ENCODE data around the gene LMBR1.
"Not testable (repeated sequence)": the region's sequence is repeated elsewhere in the genome, so short reads cannot be mapped to it uniquely, and the experiment has no call there.

LMBR1 gene

GRCh38 chr7:156845379-156846101 lies 47.4 kb downstream of the LMBR1 start:
- DNase-seq (ENCODE audit: low read depth in 3 of 3) = no peak

- not testable (repeated sequence) for DNase-seq (ENCODE audit: low read depth in 3 of 3)
Observed at GRCh38 chr7:156843582-156843981, 49.4 kb downstream of the LMBR1 start.

GRCh38 chr7:156843157-156843556 lies 49.8 kb downstream of the LMBR1 start:
- no peak for DNase-seq (ENCODE audit: low read depth in 3 of 3)

- no peak for DNase-seq (ENCODE audit: low read depth in 3 of 3)
Observed at GRCh38 chr7:156842740-156843140, 50.2 kb downstream of the LMBR1 start.

- DNase-seq (ENCODE audit: low read depth in 3 of 3) = no peak
Observed at GRCh38 chr7:156842317-156842716, 50.7 kb downstream of the LMBR1 start.

- no peak for DNase-seq (ENCODE audit: low read depth in 3 of 3)
Observed at GRCh38 chr7:156841497-156841896, 51.5 kb downstream of the LMBR1 start.

GRCh38 chr7:156840134-156840533 lies 52.8 kb downstream of the LMBR1 start:
- DNase-seq (ENCODE audit: low read depth in 3 of 3) = no peak

GRCh38 chr7:156836443-156836842 lies 56.5 kb downstream of the LMBR1 start:
- no peak for DNase-seq (ENCODE audit: low read depth in 3 of 3)

- no peak for DNase-seq (ENCODE audit: low read depth in 3 of 3)
Observed at GRCh38 chr7:156834462-156834861, 58.5 kb downstream of the LMBR1 start.

GRCh38 chr7:156833312-156833711 lies 59.7 kb downstream of the LMBR1 start:
- DNase-seq (ENCODE audit: low read depth in 3 of 3) = no peak

- DNase-seq (ENCODE audit: low read depth in 3 of 3) = no peak
Observed at GRCh38 chr7:156832195-156832877, 60.6 kb downstream of the LMBR1 start.

GRCh38 chr7:156829669-156830336 lies 63.2 kb downstream of the LMBR1 start:
- DNase-seq (ENCODE audit: low read depth in 3 of 3) = no peak

GRCh38 chr7:156827587-156828203 lies 65.3 kb downstream of the LMBR1 start:
- DNase-seq (ENCODE audit: low read depth in 3 of 3) = no peak

- DNase-seq (ENCODE audit: low read depth in 3 of 3) = no peak
Observed at GRCh38 chr7:156823435-156823834, 69.5 kb downstream of the LMBR1 start.

GRCh38 chr7:156820445-156821063 lies 72.4 kb downstream of the LMBR1 start:
- DNase-seq (ENCODE audit: low read depth in 3 of 3) = no peak

GRCh38 chr7:156819733-156820295 lies 73.2 kb downstream of the LMBR1 start:
- DNase-seq (ENCODE audit: low read depth in 3 of 3) = no peak

GRCh38 chr7:156818133-156818532 lies 74.8 kb downstream of the LMBR1 start:
- DNase-seq (ENCODE audit: low read depth in 3 of 3) = no peak

GRCh38 chr7:156816943-156817572 lies 75.9 kb downstream of the LMBR1 start:
- no peak for DNase-seq (ENCODE audit: low read depth in 3 of 3)

GRCh38 chr7:156811706-156812105 lies 81.3 kb downstream of the LMBR1 start:
- DNase-seq (ENCODE audit: low read depth in 3 of 3) = no peak

- DNase-seq (ENCODE audit: low read depth in 3 of 3) = not testable (repeated sequence)
Observed at GRCh38 chr7:156803656-156804055, 89.3 kb downstream of the LMBR1 start.

- DNase-seq (ENCODE audit: low read depth in 3 of 3) = no peak
Observed at GRCh38 chr7:156802214-156802613, 90.8 kb downstream of the LMBR1 start.

Measured in stimulated activated CD4-positive, alpha-beta T cell treated with anti-CD3 and anti-CD28 coated beads, TNF-alpha, amount 100 ng/mL, for 4 hours (primary cell).